IMR-90 (cell line): Measurements from ENCODE around the gene UBXN11. TPM values are rescaled to one million over a fixed set of nuclear protein-coding genes. Genes with fewer than 3 reads are reported as not detected.

Source experiments
- ATAC-seq: fragments of 200-7000 bp; cut with Tn5 transposase; 2 replicates; pipeline ENCODE4 v1.9.1; 2020; ENCODE audit warnings: low read depth, mild to moderate bottlenecking, moderate library complexity
- BruUV-seq: library from RNA; stranded (reverse); fragments of 400-500 nt; replicated peaks from 2 replicates; lab custom pipeline; 2021; lab: Mats Ljungman, UMichigan
- CTCF ChIA-PET: fragments of 300-600 bp; formaldehyde crosslinking; extraction: SDS; loops from one replicate; lab custom pipeline; 2021; ENCODE audit warnings: antibody characterized with exemption; lab: Yijun Ruan, JAX
- POLR2A ChIA-PET: fragments of 300-600 bp; sonication (Branson Sonifier 250); formaldehyde crosslinking; loops from one replicate; lab custom pipeline; 2022; ENCODE audit warnings: antibody characterized with exemption; ENCODE audit not compliant: unreplicated experiment; lab: Charles Lee
- DNase-seq: peaks from one replicate; pipeline ENCODE4 v3.0.0; 2013
- H2AFZ ChIP-seq: replicated peaks from 2 replicates; pipeline ENCODE3; 2013; ENCODE audit warnings: low read length, mild to moderate bottlenecking; ENCODE audit not compliant: poor library complexity
- H2AK5ac ChIP-seq: 2 replicates; pipeline ENCODE4 v1.6.1; 2013; ENCODE audit warnings: low read depth, low read length, inconsistent platforms
- H2AK9ac ChIP-seq: replicated peaks from 2 replicates; pipeline ENCODE3; 2013; ENCODE audit warnings: mild to moderate bottlenecking, low read depth, low read length, moderate library complexity; ENCODE audit not compliant: poor library complexity
- H2BK120ac ChIP-seq: 2 replicates; pipeline ENCODE4 v1.6.1; 2013; ENCODE audit warnings: low read depth, low read length, inconsistent platforms
- H2BK15ac ChIP-seq: 3 replicates; pipeline ENCODE4 v1.6.1; 2013; ENCODE audit warnings: low read depth, low read length, inconsistent platforms
- H2BK20ac ChIP-seq: 2 replicates; pipeline ENCODE4 v1.6.1; 2013; ENCODE audit warnings: low read depth, mild to moderate bottlenecking, inconsistent platforms, low read length, moderate library complexity
- H2BK5ac ChIP-seq: 2 replicates; pipeline ENCODE4 v1.6.1; 2013; ENCODE audit warnings: mild to moderate bottlenecking, low read depth, low read length, inconsistent platforms; ENCODE audit not compliant: poor library complexity, severe bottlenecking
- H3K14ac ChIP-seq: replicated peaks from 2 replicates; pipeline ENCODE4 v1.6.1; 2013; ENCODE audit warnings: low read depth, low read length, inconsistent platforms
- H3K18ac ChIP-seq: 2 replicates; pipeline ENCODE4 v1.6.1; 2013; ENCODE audit warnings: low read depth, low read length, control low read depth
- H3K23ac ChIP-seq: 2 replicates; pipeline ENCODE4 v1.6.1; 2013; ENCODE audit warnings: low read depth, low read length, inconsistent platforms
- H3K27ac ChIP-seq: 2 replicates; pipeline ENCODE4 v1.5.1; 2013; ENCODE audit warnings: mild to moderate bottlenecking, control low read depth, low read length; ENCODE audit not compliant: insufficient read depth
- H3K27me3 ChIP-seq: 2 replicates; pipeline ENCODE4 v1.6.1; 2013; ENCODE audit warnings: low read length; ENCODE audit not compliant: control insufficient read depth, insufficient read depth
- H3K36me3 ChIP-seq: 2 replicates; pipeline ENCODE4 v1.6.1; 2013; ENCODE audit warnings: low read length, mixed read lengths; ENCODE audit not compliant: control insufficient read depth, insufficient read depth
- H3K4ac ChIP-seq: 2 replicates; pipeline ENCODE4 v1.6.1; 2013; ENCODE audit warnings: low read depth, low read length, inconsistent platforms
- H3K4me1 ChIP-seq: 2 replicates; pipeline ENCODE4 v1.6.1; 2013; ENCODE audit warnings: low read length, mixed read lengths; ENCODE audit not compliant: control insufficient read depth, insufficient read depth
- H3K4me2 ChIP-seq: 2 replicates; pipeline ENCODE4 v1.6.1; 2013; ENCODE audit warnings: low read depth, mild to moderate bottlenecking, control low read depth, low read length, moderate library complexity
- H3K4me3 ChIP-seq: 2 replicates; pipeline ENCODE4 v1.5.1; 2013; ENCODE audit warnings: low read depth, mild to moderate bottlenecking, control low read depth, low read length, moderate library complexity; ENCODE audit not compliant: insufficient read depth
- H3K56ac ChIP-seq: 2 replicates; pipeline ENCODE4 v1.6.1; 2013; ENCODE audit warnings: low read length, inconsistent platforms; ENCODE audit not compliant: insufficient read depth; ENCODE audit errors: extremely low read depth
- H3K79me1 ChIP-seq, 2 experiments: 2 replicates each; pipeline ENCODE4 v1.6.1; 2013; ENCODE audit warnings: low read length in 2 of 2, inconsistent platforms in 1 of 2, low read depth in 1 of 2
- H3K9ac ChIP-seq: 2 replicates; pipeline ENCODE4 v1.6.1; 2013; ENCODE audit warnings: low read depth, low read length, control low read depth
- H3K9me1 ChIP-seq: 2 replicates; pipeline ENCODE4 v1.6.1; 2013; ENCODE audit warnings: low read length, inconsistent platforms; ENCODE audit not compliant: insufficient read depth
- H3K9me3 ChIP-seq: 2 replicates; pipeline ENCODE4 v1.6.1; 2013; ENCODE audit warnings: low read length; ENCODE audit not compliant: control insufficient read depth, insufficient read depth
- H4K20me1 ChIP-seq: 2 replicates; pipeline ENCODE4 v1.6.1; 2013; ENCODE audit warnings: low read length, inconsistent platforms; ENCODE audit not compliant: insufficient read depth
- H4K5ac ChIP-seq: 2 replicates; pipeline ENCODE4 v1.6.1; 2013; ENCODE audit warnings: mild to moderate bottlenecking, low read depth, low read length, control low read depth
- H4K8ac ChIP-seq, 2 experiments: 2 replicates each; pipeline ENCODE4 v1.6.1; 2013; ENCODE audit warnings: low read depth in 2 of 2, low read length in 2 of 2, control low read depth in 1 of 2, inconsistent platforms in 1 of 2
- H4K91ac ChIP-seq: 2 replicates; pipeline ENCODE4 v1.6.1; 2013; ENCODE audit warnings: low read depth, low read length, inconsistent platforms; ENCODE audit not compliant: insufficient read depth
- CEBPB ChIP-seq: IDR thresholded peaks from 2 replicates; pipeline ENCODE4 v1.6.1; 2012; ENCODE audit warnings: low read depth, low read length, improper control_type of control experiment
- CHD1 ChIP-seq: IDR thresholded peaks from 2 replicates; pipeline ENCODE4 v1.6.1; 2012; ENCODE audit warnings: low read depth, low read length, improper control_type of control experiment
- CTCF ChIP-seq: conservative IDR thresholded peaks from 2 replicates; pipeline ENCODE4 v1.5.1; 2012; ENCODE audit warnings: mild to moderate bottlenecking, low read depth, low read length, improper control_type of control experiment
- FOS ChIP-seq: fragments of 150-350 bp; IDR thresholded peaks from 2 replicates; pipeline ENCODE4 v1.6.1; 2016; ENCODE audit warnings: low read depth, low read length
- MAFK ChIP-seq: IDR thresholded peaks from 2 replicates; pipeline ENCODE4 v1.6.1; 2012; ENCODE audit warnings: low read depth, low read length, improper control_type of control experiment
- MAZ ChIP-seq: IDR thresholded peaks from 2 replicates; pipeline ENCODE4 v1.6.1; 2012; ENCODE audit warnings: low read depth, mild to moderate bottlenecking, low read length, improper control_type of control experiment, moderate library complexity, borderline replicate concordance
- MXI1 ChIP-seq: IDR thresholded peaks from 2 replicates; pipeline ENCODE4 v1.6.1; 2012; ENCODE audit warnings: low read depth, mild to moderate bottlenecking, low read length, moderate library complexity, borderline replicate concordance
- RAD21 ChIP-seq: IDR thresholded peaks from 2 replicates; pipeline ENCODE4 v1.6.1; 2012; ENCODE audit warnings: low read length, improper control_type of control experiment
- SMC3 ChIP-seq: fragments of 150-350 bp; IDR thresholded peaks from 2 replicates; pipeline ENCODE4 v1.6.1; 2016; ENCODE audit warnings: low read depth, mild to moderate bottlenecking, antibody characterized with exemption, low read length, moderate library complexity
- USF2 ChIP-seq: fragments of 150-350 bp; IDR thresholded peaks from 2 replicates; pipeline ENCODE4 v1.6.1; 2017; ENCODE audit warnings: mild to moderate bottlenecking, antibody characterized with exemption, low read length, low read depth
- WGBS, 2 experiments: methylation state at CpG; one replicate each; pipeline versions ENCODE4 v1.1.5 to v1.1.7; 2013; ENCODE audit warnings: missing lambda C conversion rate in 2 of 2; ENCODE audit not compliant: insufficient read length in 1 of 2; ENCODE audit errors: extremely low coverage in 2 of 2; 5-methylcytosine and 5-hydroxymethylcytosine counted together
- dilution Hi-C: fragments of 300-500 bp; cut with HindIII; formaldehyde crosslinking; loops from one replicate; pipeline ENCODE4 v1.14.3; 2018; ENCODE audit warnings: low sequenced_read_pairs; ENCODE audit not compliant: unreplicated experiment
- in situ Hi-C: fragments of 300-500 bp; cut with MboI; formaldehyde crosslinking; loops from 3 replicates; pipeline ENCODE4 v1.14.3; 2019; ENCODE audit warnings: low sequenced_read_pairs, inconsistent platforms, mixed read lengths
- intact Hi-C: fragments of 100-400 bp; cut with micrococcal nuclease; formaldehyde crosslinking; loops from 2 replicates; pipeline ENCODE4 v1.10.0; 2022
- polyA plus RNA-seq, 3 experiments: library from polyadenylated mRNA; depleted of rRNA; stranded (reverse); fragments of >200 nt; gene quantifications; 2 replicates each; pipeline ENCODE4 v1.2.3, GENCODE V29; 2012; ENCODE audit warnings: low replicate concordance in 1 of 3
- total RNA-seq: library from RNA; depleted of rRNA; stranded (reverse); fragments of >200 nt; gene quantifications from 2 replicates; pipeline ENCODE4 v1.2.3, GENCODE V29; 2012

The UBXN11 gene
- total and polyA plus RNA-seq, 2 of the 4 experiments (the other 2 are of a cell fraction) = 5.2 to 17.0 TPM

- WGBS, 2 experiments = 97% methylated on average over 8 of the region's 9 CpGs; no CpG with 5 or more reads in 1 of the 2 experiments
- Histone ChIP-seq H4K5ac (no peak overlapping the region), H3K4me1 (no peaks in the 10 kb centered on the region), H4K20me1 (no peaks in the 10 kb centered on the region), H2AK5ac (no peak overlapping the region), H3K27ac (no peak overlapping the region), H3K4me2 (no peak overlapping the region), H3K4me3 (no peak overlapping the region), H2BK20ac (no peak overlapping the region), H2AK9ac (no peak overlapping the region), H3K9me3 (peaks cover 5% of the 10 kb centered on the region), H3K18ac (no peak overlapping the region), H3K56ac (no peak overlapping the region), H2BK120ac (no peak overlapping the region), H2AFZ (no peak overlapping the region), H3K14ac (no peak overlapping the region), H4K8ac (no peak overlapping the region), H3K9me1 (no peaks in the 10 kb centered on the region), H3K27me3 (no peaks in the 10 kb centered on the region), H3K79me1 (peaks cover 3 to 7% of the 10 kb centered on the region in 2 experiments; a peak in 1 of 4 replicates), H3K23ac (no peak overlapping the region), H3K36me3 (peaks cover 7% of the 10 kb centered on the region; the same call in 1 of the 2 replicates), H2BK15ac (no peak overlapping the region), H3K4ac (no peak overlapping the region), H3K9ac (no peak overlapping the region), H2BK5ac (no peak overlapping the region), H4K91ac (no peak overlapping the region)
- in situ Hi-C loops = no loop called here
- ChIA-PET POLR2A (no interaction called here), CTCF (no interaction called here)
- ATAC-seq = no peak
- no peak for DNase-seq
- TF ChIP-seq FOS (no peak), MAFK (no peak), MAZ (no peak), CTCF (no peak), SMC3 (no peak), USF2 (no peak), RAD21 (no peak), MXI1 (no peak), CEBPB (no peak), CHD1 (no peak)
- dilution Hi-C loops = no loop called here
- BruUV-seq = no TSS peak
- intact Hi-C loops = no loop called here
These were observed 37.9 kb downstream of the UBXN11 start for GRCh38 chr1:26268290-26269197.
